ENCODE data around the gene C16orf96.

DNA sequence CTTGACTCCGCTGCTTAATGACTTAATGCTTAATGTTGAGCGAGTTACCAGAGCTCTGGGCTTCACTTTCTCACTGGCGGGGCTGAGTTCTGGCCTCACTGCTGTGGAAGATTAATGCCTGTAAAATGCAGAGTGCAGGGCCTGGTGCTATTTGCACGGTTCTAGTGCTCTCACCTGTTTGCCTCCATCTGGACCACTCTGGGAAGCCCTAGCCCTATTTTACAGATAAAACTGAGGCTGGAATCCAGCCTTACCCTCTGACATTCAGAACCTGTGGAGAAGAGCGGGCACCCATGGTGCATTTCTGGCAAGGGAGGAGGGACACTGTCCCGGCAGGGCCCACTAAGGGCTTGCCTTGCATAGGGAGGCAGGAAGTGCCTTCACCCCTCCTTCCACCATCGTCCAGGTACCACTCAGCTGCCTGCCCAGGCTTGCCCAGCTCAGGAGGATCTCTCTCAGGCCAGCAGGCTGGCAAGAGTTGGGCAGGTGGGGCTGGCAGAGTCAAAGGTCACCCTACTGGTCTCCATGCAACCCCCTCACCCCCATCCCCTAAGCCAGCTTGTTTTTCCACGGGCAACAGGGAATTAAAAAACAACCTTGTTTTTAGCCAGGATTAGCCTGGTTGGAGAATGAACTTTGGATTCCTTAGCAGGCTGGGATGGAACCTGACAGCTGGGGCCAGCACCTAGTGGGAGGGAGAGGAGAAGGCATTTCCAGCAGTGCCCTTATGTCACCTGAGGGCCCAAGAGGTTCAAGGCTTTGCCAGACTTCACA, 62.7 kb downstream of the C16orf96 start:
- TF ChIP-seq, protein P1, sequence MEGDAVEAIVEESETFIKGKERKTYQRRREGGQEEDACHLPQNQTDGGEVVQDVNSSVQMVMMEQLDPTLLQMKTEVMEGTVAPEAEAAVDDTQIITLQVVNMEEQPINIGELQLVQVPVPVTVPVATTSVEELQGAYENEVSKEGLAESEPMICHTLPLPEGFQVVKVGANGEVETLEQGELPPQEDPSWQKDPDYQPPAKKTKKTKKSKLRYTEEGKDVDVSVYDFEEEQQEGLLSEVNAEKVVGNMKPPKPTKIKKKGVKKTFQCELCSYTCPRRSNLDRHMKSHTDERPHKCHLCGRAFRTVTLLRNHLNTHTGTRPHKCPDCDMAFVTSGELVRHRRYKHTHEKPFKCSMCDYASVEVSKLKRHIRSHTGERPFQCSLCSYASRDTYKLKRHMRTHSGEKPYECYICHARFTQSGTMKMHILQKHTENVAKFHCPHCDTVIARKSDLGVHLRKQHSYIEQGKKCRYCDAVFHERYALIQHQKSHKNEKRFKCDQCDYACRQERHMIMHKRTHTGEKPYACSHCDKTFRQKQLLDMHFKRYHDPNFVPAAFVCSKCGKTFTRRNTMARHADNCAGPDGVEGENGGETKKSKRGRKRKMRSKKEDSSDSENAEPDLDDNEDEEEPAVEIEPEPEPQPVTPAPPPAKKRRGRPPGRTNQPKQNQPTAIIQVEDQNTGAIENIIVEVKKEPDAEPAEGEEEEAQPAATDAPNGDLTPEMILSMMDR (IDR thresholded peaks at IDR 0.05; ENCODE audit: insufficient read depth, low read length), result no peak
- TF ChIP-seq, protein P2, sequence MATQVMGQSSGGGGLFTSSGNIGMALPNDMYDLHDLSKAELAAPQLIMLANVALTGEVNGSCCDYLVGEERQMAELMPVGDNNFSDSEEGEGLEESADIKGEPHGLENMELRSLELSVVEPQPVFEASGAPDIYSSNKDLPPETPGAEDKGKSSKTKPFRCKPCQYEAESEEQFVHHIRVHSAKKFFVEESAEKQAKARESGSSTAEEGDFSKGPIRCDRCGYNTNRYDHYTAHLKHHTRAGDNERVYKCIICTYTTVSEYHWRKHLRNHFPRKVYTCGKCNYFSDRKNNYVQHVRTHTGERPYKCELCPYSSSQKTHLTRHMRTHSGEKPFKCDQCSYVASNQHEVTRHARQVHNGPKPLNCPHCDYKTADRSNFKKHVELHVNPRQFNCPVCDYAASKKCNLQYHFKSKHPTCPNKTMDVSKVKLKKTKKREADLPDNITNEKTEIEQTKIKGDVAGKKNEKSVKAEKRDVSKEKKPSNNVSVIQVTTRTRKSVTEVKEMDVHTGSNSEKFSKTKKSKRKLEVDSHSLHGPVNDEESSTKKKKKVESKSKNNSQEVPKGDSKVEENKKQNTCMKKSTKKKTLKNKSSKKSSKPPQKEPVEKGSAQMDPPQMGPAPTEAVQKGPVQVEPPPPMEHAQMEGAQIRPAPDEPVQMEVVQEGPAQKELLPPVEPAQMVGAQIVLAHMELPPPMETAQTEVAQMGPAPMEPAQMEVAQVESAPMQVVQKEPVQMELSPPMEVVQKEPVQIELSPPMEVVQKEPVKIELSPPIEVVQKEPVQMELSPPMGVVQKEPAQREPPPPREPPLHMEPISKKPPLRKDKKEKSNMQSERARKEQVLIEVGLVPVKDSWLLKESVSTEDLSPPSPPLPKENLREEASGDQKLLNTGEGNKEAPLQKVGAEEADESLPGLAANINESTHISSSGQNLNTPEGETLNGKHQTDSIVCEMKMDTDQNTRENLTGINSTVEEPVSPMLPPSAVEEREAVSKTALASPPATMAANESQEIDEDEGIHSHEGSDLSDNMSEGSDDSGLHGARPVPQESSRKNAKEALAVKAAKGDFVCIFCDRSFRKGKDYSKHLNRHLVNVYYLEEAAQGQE (IDR thresholded peaks at IDR 0.05; ENCODE audit: insufficient replicate concordance, low read depth), result no peak
- no peak for TF ChIP-seq GABPA (IDR thresholded peaks at IDR 0.05; ENCODE audit: low read depth)
